SK-N-MC (cell line): Measurements from ENCODE around the gene IFI16.
A peak's percentile ranks its signal among the peaks of the same experiment; 100 is the strongest.

ENCODE experiments used
- DNase-seq: peaks from one replicate; pipeline ENCODE4 v3.0.0-alpha.2; 2011; ENCODE audit warnings: low read depth, low spot score
- H3K27ac ChIP-seq: fragments of 200-600 bp; sonication (generic); 2 replicates; pipeline ENCODE4 v1.5.1; 2016; ENCODE audit warnings: mixed run types
- H3K36me3 ChIP-seq: fragments of 200-600 bp; sonication (generic); 2 replicates; pipeline ENCODE4 v1.6.1; 2017; ENCODE audit warnings: antibody characterized with exemption, low read length, mixed read lengths; ENCODE audit not compliant: insufficient read depth
- H3K4me3 ChIP-seq: fragments of 200-600 bp; sonication (generic); 2 replicates; pipeline ENCODE4 v1.5.1; 2016
- H3K9ac ChIP-seq: fragments of 200-600 bp; sonication (generic); 2 replicates; pipeline ENCODE4 v1.8.0; 2017; ENCODE audit warnings: mixed run types, mixed read lengths; ENCODE audit not compliant: insufficient read length
- H3K9me3 ChIP-seq: fragments of 200-600 bp; sonication (generic); 2 replicates; pipeline ENCODE4 v1.6.1; 2017; ENCODE audit warnings: low read depth, mild to moderate bottlenecking, antibody characterized with exemption, low read length, moderate library complexity, mixed read lengths
- EZH2 ChIP-seq: fragments of 200-600 bp; sonication (generic); IDR thresholded peaks from one replicate; pipeline ENCODE4 v1.6.1; 2017; ENCODE audit warnings: antibody characterized with exemption
- FOXP2 ChIP-seq: optimal IDR thresholded peaks from 2 replicates; pipeline ENCODE3; 2011; ENCODE audit warnings: mild to moderate bottlenecking, moderate library complexity; ENCODE audit not compliant: insufficient read depth; ENCODE audit errors: extremely low read length, control extremely low read depth
- POLR2AphosphoS5 ChIP-seq: IDR thresholded peaks from 2 replicates; pipeline ENCODE4 v1.6.1; 2012; ENCODE audit warnings: mild to moderate bottlenecking, low read depth, low read length, borderline replicate concordance

IFI16 gene

DNA sequence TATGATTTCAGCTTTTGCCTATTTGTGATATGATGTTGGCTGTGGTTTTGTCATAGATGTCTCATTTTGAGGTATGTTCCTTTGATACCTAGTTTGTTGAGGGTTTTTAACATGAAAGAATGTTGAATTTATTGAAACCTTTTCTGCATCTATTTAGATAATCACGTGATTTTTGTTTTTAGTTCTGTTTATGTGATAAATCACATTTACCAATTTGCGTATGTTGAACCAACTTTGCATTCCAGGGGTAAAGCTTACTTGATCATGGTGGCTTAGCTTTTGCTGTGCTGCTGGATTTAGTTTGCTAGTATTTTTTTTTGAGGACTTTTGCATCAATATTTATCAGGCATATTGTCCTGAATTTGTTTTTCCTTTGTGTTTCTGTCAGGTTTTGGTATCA, 26.5 kb upstream of the IFI16 start:
- Histone ChIP-seq H3K27ac (no peak overlapping the region), H3K9me3 (no peaks in the 10 kb centered on the region), H3K9ac (no peak overlapping the region), H3K4me3 (no peak overlapping the region), H3K36me3 (no peaks in the 10 kb centered on the region)
- TF ChIP-seq FOXP2 (no peak), EZH2 (no peak), POLR2AphosphoS5 (no peak)
- no peak for DNase-seq

- H3K9me3 ChIP-seq: no peaks in the 10 kb centered on the region
- no peak for DNase-seq
- H3K36me3 ChIP-seq: no peaks in the 10 kb centered on the region
- H3K27ac ChIP-seq: no peak overlapping the region
- no peak overlapping the region for H3K4me3 ChIP-seq
- TF ChIP-seq FOXP2 (no peak), EZH2 (no peak), POLR2AphosphoS5 (no peak)
- H3K9ac ChIP-seq: no peak overlapping the region
Measured at GRCh38 chr1:158984386-158984785, 25.3 kb upstream of the IFI16 start.

DNA sequence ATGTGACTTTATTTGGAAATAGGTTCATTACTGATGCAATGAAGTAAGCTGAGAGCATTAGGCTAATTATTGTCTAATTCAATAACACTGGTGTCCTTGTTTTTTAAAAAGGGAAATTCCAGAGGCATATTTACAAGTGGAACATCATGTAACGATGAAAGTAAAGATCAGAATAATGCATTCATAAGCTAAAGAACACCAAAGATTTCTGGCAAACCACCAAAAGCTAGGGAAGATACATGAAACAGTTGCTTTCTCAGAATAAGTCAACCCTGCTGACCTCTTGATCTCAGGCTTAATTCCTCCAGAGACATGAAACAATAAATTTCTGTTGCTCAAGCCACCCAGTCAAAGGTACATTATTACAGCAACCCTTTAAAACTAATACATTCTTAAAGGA, 20.3 kb upstream of the IFI16 start:
- Histone ChIP-seq H3K27ac (no peak overlapping the region), H3K4me3 (no peak overlapping the region), H3K9me3 (no peaks in the 10 kb centered on the region), H3K36me3 (no peaks in the 10 kb centered on the region), H3K9ac (no peak overlapping the region)
- no peak for DNase-seq
- TF ChIP-seq EZH2: no peak
- TF ChIP-seq POLR2AphosphoS5: no peak
- TF ChIP-seq FOXP2: no peak

GRCh38 chr1:158992787-158993312, 16.9 kb upstream of the IFI16 start:
- DNase-seq: no peak
- Histone ChIP-seq H3K4me3 (no peak overlapping the region), H3K9ac (no peak overlapping the region), H3K27ac (no peak overlapping the region), H3K36me3 (no peaks in the 10 kb centered on the region), H3K9me3 (no peaks in the 10 kb centered on the region)
- TF ChIP-seq FOXP2: no peak

DNA sequence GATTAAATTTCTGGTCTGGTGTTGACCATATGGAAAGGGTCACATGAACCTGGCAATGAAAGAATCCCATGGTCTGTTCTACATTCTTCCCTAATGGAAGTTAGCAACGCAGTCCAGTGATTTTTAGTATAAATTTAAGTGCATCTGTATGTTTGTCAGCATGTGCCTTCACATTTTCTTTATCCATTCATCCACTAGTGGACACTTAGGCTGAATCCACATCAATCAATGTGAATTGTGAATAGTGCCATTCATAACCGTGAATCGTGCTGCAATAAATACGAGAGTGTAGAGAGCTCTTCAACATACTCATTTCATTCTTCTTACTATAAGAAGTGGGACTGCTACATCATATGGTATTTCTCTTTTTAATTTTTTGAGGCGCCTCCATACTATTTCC, 12.7 kb upstream of the IFI16 start:
- Histone ChIP-seq H3K36me3 (no peaks in the 10 kb centered on the region), H3K4me3 (no peak overlapping the region), H3K9ac (no peak overlapping the region), H3K9me3 (no peaks in the 10 kb centered on the region), H3K27ac (no peak overlapping the region)
- no peak for TF ChIP-seq POLR2AphosphoS5
- no peak for TF ChIP-seq FOXP2
- TF ChIP-seq EZH2: no peak
- no peak for DNase-seq

GRCh38 chr1:158998037-158998780, 11.5 kb upstream of the IFI16 start:
- no peak for DNase-seq
- Histone ChIP-seq H3K4me3 (peak overlapping the region; percentile 91), H3K36me3 (no peaks in the 10 kb centered on the region), H3K27ac (no peak overlapping the region), H3K9me3 (no peaks in the 10 kb centered on the region), H3K9ac (peak overlapping the region; percentile 81)
- TF ChIP-seq EZH2 (no peak), FOXP2 (no peak), POLR2AphosphoS5 (no peak)

- no peak for DNase-seq
- H3K27ac ChIP-seq: peak overlapping the region; percentile 97
Measured at GRCh38 chr1:158998781-158999161, 10.9 kb upstream of the IFI16 start.

DNA sequence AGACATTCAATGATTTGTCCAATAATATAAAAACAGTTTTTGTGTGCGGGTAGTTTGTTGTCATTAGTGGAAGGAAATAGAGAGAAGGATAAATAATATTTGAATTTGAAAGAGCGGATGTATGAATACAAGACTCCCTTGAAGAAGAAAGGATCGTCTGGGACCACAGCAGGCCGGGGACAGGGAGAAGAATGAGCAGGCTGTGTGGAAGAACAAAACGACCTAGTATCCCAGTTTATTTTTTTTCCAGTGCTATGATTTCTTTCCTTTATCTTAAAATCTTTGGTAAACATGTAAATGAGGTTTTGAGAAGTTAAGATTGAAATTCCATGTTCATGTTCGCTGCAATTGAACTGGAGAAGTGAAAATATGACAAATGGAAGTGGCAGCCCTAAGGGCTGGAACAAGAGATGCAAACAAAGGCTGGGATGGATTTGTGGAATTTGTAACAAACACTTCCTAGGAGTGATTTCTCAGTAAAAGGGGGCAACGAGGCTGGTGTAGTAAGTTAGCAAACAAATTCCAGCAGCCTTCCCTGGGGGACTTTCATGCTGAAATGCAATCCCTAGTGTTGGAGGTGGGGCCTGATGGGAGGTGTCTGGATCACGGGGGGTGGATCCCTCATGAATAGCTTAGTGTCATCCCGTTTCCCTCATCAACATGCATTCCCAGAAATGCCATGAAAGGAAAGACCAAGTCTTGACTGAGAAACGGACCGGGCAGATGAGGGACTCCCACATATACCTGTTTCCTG, 10.2 kb upstream of the IFI16 start:
- DNase-seq: no peak
- peak overlapping the region; percentile 91 for H3K4me3 ChIP-seq
- no peak; the same call in 1 of the 2 replicates for TF ChIP-seq POLR2AphosphoS5
- TF ChIP-seq FOXP2: no peak
- TF ChIP-seq EZH2: no peak
- no peaks in the 10 kb centered on the region for H3K36me3 ChIP-seq
- peak overlapping the region; percentile 97 for H3K27ac ChIP-seq
- H3K9ac ChIP-seq: peak overlapping the region; percentile 81
- H3K9me3 ChIP-seq: no peaks in the 10 kb centered on the region

More at GRCh38 chr1:158998781-158999161, 10.9 kb upstream of the IFI16 start:
- TF ChIP-seq EZH2 (no peak), POLR2AphosphoS5 (no peak), FOXP2 (no peak)
- H3K4me3 ChIP-seq: peak overlapping the region; percentile 91
- H3K9me3 ChIP-seq: no peaks in the 10 kb centered on the region
- peak overlapping the region; percentile 81 for H3K9ac ChIP-seq
- H3K36me3 ChIP-seq: no peaks in the 10 kb centered on the region

DNA sequence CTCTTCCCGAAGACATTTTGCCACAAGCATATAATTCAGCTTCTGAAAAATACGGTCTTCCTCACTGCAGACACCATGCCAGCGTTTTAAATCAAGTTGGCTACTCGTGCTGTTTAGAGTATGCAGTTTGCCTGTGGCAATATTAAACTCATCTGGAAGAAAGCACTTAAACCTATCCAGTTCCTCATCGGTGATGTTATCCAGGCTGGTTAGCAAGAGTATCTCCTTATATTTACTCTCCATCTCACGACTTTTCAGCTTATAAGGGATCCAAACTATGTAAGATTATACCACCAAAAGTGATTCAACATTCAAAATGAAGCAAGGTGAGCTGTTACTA, 9.7 kb upstream of the IFI16 start:
- peak overlapping the region; percentile 97 for H3K27ac ChIP-seq
- no peak for TF ChIP-seq FOXP2
- no peak for TF ChIP-seq EZH2
- TF ChIP-seq POLR2AphosphoS5: no peak
- H3K36me3 ChIP-seq: no peaks in the 10 kb centered on the region
- H3K9ac ChIP-seq: peak overlapping the region; percentile 76
- H3K9me3 ChIP-seq: no peaks in the 10 kb centered on the region
- DNase-seq: no peak
- H3K4me3 ChIP-seq: peak overlapping the region; percentile 91
